ENCODE results near the gene STIM2.

Gene STIM2

GRCh38 chr4:27018076-27018475, 157.4 kb downstream of the STIM2 start:
- TF ChIP-seq CTCF (IDR thresholded peaks at IDR 0.05; ENCODE audit: low read depth, low read length) = no peak
- H3K36me3 ChIP-seq = no peaks in the 10 kb centered on the region; the same call in 1 of the 2 replicates
- H3K4me1 ChIP-seq = no peaks in the 10 kb centered on the region
- no peaks in the 10 kb centered on the region for H3K27me3 ChIP-seq
- no peak for DNase-seq
- H3K4me3 ChIP-seq (ENCODE audit: low read depth, low read length) = no peak overlapping the region
- no peaks in the 10 kb centered on the region for H3K9me3 ChIP-seq

- no peaks in the 10 kb centered on the region for H3K9me3 ChIP-seq
- TF ChIP-seq CTCF (IDR thresholded peaks at IDR 0.05; ENCODE audit: low read depth, low read length) = no peak
- H3K36me3 ChIP-seq = no peaks in the 10 kb centered on the region; the same call in 1 of the 2 replicates
- H3K4me1 ChIP-seq = no peaks in the 10 kb centered on the region
- no peaks in the 10 kb centered on the region for H3K27me3 ChIP-seq
- DNase-seq = no peak
- H3K4me3 ChIP-seq (ENCODE audit: low read depth, low read length) = no peak overlapping the region
Measured at GRCh38 chr4:27018910-27019309, 158.3 kb downstream of the STIM2 start.

GRCh38 chr4:27019766-27020165, 159.1 kb downstream of the STIM2 start:
- no peaks in the 10 kb centered on the region for H3K9me3 ChIP-seq
- TF ChIP-seq CTCF (IDR thresholded peaks at IDR 0.05; ENCODE audit: low read depth, low read length) = no peak
- no peaks in the 10 kb centered on the region for H3K27me3 ChIP-seq
- no peaks in the 10 kb centered on the region; the same call in 1 of the 2 replicates for H3K36me3 ChIP-seq
- H3K4me3 ChIP-seq (ENCODE audit: low read depth, low read length) = no peak overlapping the region
- no peak for DNase-seq
- no peaks in the 10 kb centered on the region for H3K4me1 ChIP-seq

GRCh38 chr4:27020203-27020602, 159.6 kb downstream of the STIM2 start:
- H3K4me3 ChIP-seq (ENCODE audit: low read depth, low read length) = no peak overlapping the region
- H3K27me3 ChIP-seq = no peaks in the 10 kb centered on the region
- no peaks in the 10 kb centered on the region; the same call in 1 of the 2 replicates for H3K36me3 ChIP-seq
- no peak for TF ChIP-seq CTCF (IDR thresholded peaks at IDR 0.05; ENCODE audit: low read depth, low read length)
- no peak for DNase-seq
- no peaks in the 10 kb centered on the region for H3K9me3 ChIP-seq
- H3K4me1 ChIP-seq = no peaks in the 10 kb centered on the region

- no peak for DNase-seq
- Histone ChIP-seq H3K27me3 (no peaks in the 10 kb centered on the region), H3K4me1 (no peaks in the 10 kb centered on the region), H3K9me3 (no peaks in the 10 kb centered on the region), H3K36me3 (no peaks in the 10 kb centered on the region; the same call in 1 of the 2 replicates), H3K4me3 (ENCODE audit: low read depth, low read length) (no peak overlapping the region)
- no peak for TF ChIP-seq CTCF (IDR thresholded peaks at IDR 0.05; ENCODE audit: low read depth, low read length)
Measured at GRCh38 chr4:27020603-27021002, 160.0 kb downstream of the STIM2 start.

GRCh38 chr4:27022963-27023362, 162.3 kb downstream of the STIM2 start:
- Histone ChIP-seq H3K4me1 (no peaks in the 10 kb centered on the region), H3K4me3 (ENCODE audit: low read depth, low read length) (no peak overlapping the region), H3K9me3 (no peaks in the 10 kb centered on the region), H3K36me3 (no peaks in the 10 kb centered on the region; the same call in 1 of the 2 replicates), H3K27me3 (no peaks in the 10 kb centered on the region)
- DNase-seq = no peak
- TF ChIP-seq CTCF (IDR thresholded peaks at IDR 0.05; ENCODE audit: low read depth, low read length) = no peak

All from BE2C (cell line).